Testis (tissue), 3 donors: ENCODE results near the gene TRIOBP. TPM values are rescaled to one million over a fixed set of nuclear protein-coding genes. Genes with fewer than 3 reads are reported as not detected.

Source experiments
- DNase-seq: peaks from one replicate; pipeline ENCODE4 v3.0.0-alpha.2; 2019
- H3K27ac ChIP-seq, 2 donors: fragments of 200-600 bp; sonication (generic); one replicate each; pipeline ENCODE4 v1.5.1; 2019
- H3K27me3 ChIP-seq: fragments of 200-600 bp; sonication (generic); one replicate; pipeline ENCODE4 v1.5.1; 2019
- H3K36me3 ChIP-seq: fragments of 200-600 bp; sonication (generic); one replicate; pipeline ENCODE4 v1.5.1; 2017; ENCODE audit warnings: low read depth; ENCODE audit errors: missing control alignments
- H3K4me1 ChIP-seq: fragments of 200-600 bp; sonication (generic); one replicate; pipeline ENCODE4 v1.5.1; 2019
- H3K4me3 ChIP-seq, 2 donors: fragments of 200-600 bp; sonication (generic); one replicate each; pipeline ENCODE4 v1.5.1; 2017 to 2019
- H3K9me3 ChIP-seq: fragments of 200-600 bp; sonication (generic); one replicate; pipeline ENCODE4 v1.5.1; 2017
- POLR2A ChIP-seq: fragments of 450-650 bp; IDR thresholded peaks from one replicate; pipeline ENCODE4 v1.6.1; 2017; ENCODE audit warnings: antibody characterized with exemption, mild to moderate bottlenecking, moderate library complexity
- WGBS, 2 donors: methylation state at CpG; one replicate each; pipeline ENCODE4 v1.1.5; 2018; 5-methylcytosine and 5-hydroxymethylcytosine counted together
- intact Hi-C: fragments of 100-400 bp; cut with DNase I; formaldehyde crosslinking; loops from one replicate; pipeline ENCODE4 v1.15.1; 2023; ENCODE audit warnings: low total_unique reads
- polyA plus RNA-seq: library from polyadenylated mRNA; stranded (reverse); fragments of 350-450 nt; fragmentation: Illumina TruSeq; extraction: RNeasy Lipid Tissue Mini Kit (QIAGEN cat#74804); gene quantifications from one replicate; pipeline ENCODE4 v1.2.3, GENCODE V29; 2014; ENCODE audit warnings: low read depth, low replicate concordance; ENCODE audit not compliant: insufficient read depth
- total RNA-seq, 2 donors: library from RNA; depleted of rRNA; stranded (reverse); fragments of >200 nt; gene quantifications; one replicate each; pipeline ENCODE4 v1.2.3, GENCODE V29; 2016
- TF ChIP-seq, protein P1 (sequence below), 3 experiments: fragments of 450-650 bp in 2 of 3; fragments of 200-600 bp in 1 of 3; sonication (generic) in 1 of 3; IDR thresholded peaks; one replicate each; pipeline ENCODE4 v1.5.1; 2016 to 2019; ENCODE audit warnings: antibody characterized with exemption in 3 of 3, mild to moderate bottlenecking in 2 of 3, moderate library complexity in 1 of 3

TRIOBP gene
- total and polyA plus RNA-seq, 3 donors from 2014 or later: 52.9 to 80.2 (median 74.0) TPM

DNA sequence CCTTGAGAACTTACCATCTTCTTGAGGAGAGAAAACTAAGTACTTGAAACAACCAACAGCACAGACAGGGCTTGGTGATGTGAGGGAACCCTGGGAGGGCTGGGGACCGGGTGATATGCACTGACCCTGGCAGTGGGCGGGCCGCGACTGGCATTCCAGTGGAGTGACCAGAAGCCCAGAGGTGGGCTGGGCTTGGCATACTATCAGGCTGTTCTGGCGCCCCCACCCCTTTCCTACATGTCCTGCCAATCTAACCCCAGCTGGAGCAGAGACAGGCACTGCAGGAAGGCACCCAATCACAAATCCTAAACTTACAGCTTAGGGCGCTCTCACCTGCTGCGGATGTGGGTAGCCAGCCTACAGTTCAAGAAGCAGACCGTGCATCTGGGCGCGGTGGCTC, 56.9 kb downstream of the TRIOBP start:
- Histone ChIP-seq H3K27me3 (no peaks in the 10 kb centered on the region), H3K4me1 (peaks cover 30% of the 10 kb centered on the region), H3K36me3 (no peaks in the 10 kb centered on the region), H3K27ac (no peak overlapping the region), H3K4me3 (no peak overlapping the region), H3K9me3 (no peaks in the 10 kb centered on the region)
- 85 to 100% methylated on average over 5 to 10 of the region's 10 CpGs for WGBS, 2 donors
- intact Hi-C loops: no loop called here
- TF ChIP-seq POLR2A: no peak
- TF ChIP-seq, protein P1, sequence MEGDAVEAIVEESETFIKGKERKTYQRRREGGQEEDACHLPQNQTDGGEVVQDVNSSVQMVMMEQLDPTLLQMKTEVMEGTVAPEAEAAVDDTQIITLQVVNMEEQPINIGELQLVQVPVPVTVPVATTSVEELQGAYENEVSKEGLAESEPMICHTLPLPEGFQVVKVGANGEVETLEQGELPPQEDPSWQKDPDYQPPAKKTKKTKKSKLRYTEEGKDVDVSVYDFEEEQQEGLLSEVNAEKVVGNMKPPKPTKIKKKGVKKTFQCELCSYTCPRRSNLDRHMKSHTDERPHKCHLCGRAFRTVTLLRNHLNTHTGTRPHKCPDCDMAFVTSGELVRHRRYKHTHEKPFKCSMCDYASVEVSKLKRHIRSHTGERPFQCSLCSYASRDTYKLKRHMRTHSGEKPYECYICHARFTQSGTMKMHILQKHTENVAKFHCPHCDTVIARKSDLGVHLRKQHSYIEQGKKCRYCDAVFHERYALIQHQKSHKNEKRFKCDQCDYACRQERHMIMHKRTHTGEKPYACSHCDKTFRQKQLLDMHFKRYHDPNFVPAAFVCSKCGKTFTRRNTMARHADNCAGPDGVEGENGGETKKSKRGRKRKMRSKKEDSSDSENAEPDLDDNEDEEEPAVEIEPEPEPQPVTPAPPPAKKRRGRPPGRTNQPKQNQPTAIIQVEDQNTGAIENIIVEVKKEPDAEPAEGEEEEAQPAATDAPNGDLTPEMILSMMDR (IDR thresholded peaks at IDR 0.05): no peak
- no peak for DNase-seq

DNA sequence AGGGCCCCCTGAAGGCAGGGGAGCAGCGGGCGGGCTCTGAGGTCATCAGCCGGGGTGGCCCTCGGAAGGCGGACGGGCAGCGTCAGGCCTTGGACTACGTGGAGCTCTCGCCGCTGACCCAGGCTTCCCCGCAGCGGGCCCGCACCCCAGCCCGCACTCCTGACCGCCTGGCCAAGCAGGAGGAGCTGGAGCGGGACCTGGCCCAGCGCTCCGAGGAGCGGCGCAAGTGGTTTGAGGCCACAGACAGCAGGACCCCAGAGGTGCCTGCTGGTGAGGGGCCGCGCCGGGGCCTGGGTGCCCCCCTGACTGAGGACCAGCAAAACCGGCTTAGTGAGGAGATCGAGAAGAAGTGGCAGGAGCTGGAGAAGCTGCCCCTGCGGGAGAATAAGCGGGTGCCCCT, 60.8 kb downstream of the TRIOBP start:
- no peaks in the 10 kb centered on the region for H3K27me3 ChIP-seq
- 95 to 97% methylated on average over 4 to 27 of the region's 27 CpGs for WGBS, 2 donors
- no peak overlapping the region for H3K27ac ChIP-seq
- peaks cover 4% of the 10 kb centered on the region for H3K4me1 ChIP-seq
- no peaks in the 10 kb centered on the region for H3K36me3 ChIP-seq
- H3K4me3 ChIP-seq: no peak overlapping the region
- intact Hi-C loops: no loop called here
- H3K9me3 ChIP-seq: no peaks in the 10 kb centered on the region
- DNase-seq: no peak
- TF ChIP-seq, protein P1 (IDR thresholded peaks at IDR 0.05): no peak
- TF ChIP-seq POLR2A: no peak

DNA sequence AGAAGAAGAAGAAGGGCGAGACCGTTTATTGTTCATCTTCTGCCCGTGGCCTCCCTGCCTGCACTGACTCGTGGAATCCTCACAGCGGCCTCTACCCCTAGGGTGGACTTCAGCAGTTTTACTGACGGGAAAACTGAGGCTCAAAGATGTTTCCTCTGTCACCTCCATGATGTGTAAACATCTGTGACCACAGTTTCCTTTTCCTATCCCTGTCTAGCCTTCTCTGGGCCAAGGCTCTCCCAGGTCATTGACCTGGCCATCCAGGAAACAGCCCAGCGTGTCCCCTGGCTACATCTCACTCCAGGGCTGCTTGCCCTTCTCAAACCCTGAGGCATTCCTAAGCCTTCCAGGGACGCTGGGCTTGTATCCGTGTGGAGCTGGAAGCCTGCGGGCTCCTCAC, 61.8 kb downstream of the TRIOBP start:
- TF ChIP-seq, protein P1 (IDR thresholded peaks at IDR 0.05): no peak
- no peak for TF ChIP-seq POLR2A
- Histone ChIP-seq H3K4me1 (no peaks in the 10 kb centered on the region), H3K27ac (no peak overlapping the region), H3K4me3 (no peak overlapping the region), H3K27me3 (no peaks in the 10 kb centered on the region), H3K36me3 (no peaks in the 10 kb centered on the region), H3K9me3 (no peaks in the 10 kb centered on the region)
- DNase-seq: no peak
- intact Hi-C loops: no loop called here
- 82 to 87% methylated on average over 10 of the region's 10 CpGs for WGBS, 2 donors

DNA sequence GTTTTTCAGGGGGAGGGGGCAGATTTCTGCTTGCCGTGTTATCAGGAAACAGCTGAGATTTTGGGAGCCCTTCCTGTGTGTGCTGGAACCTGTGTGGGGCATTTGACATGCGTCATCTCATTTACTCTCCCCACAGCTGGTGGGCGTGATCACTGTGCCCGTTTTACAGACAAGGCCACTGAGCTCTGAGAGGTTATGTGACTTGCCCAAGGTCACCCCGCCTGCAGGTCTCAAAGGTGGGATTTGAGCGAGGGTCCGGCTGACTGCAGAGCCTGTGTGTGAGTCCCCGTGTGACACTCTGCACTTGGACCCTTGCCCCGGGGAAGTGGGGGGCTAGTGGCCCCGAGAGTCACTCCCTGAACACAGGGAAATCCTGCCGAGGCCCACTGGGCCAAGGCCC, 62.4 kb downstream of the TRIOBP start:
- Histone ChIP-seq H3K4me1 (no peaks in the 10 kb centered on the region), H3K4me3 (no peak overlapping the region), H3K27ac (no peak overlapping the region), H3K36me3 (no peaks in the 10 kb centered on the region), H3K9me3 (no peaks in the 10 kb centered on the region), H3K27me3 (no peaks in the 10 kb centered on the region)
- no peak for DNase-seq
- TF ChIP-seq, protein P1 (IDR thresholded peaks at IDR 0.05): no peak
- no peak for TF ChIP-seq POLR2A
- 87 to 97% methylated on average over 9 to 11 of the region's 11 CpGs for WGBS, 2 donors
- intact Hi-C loops: no loop called here

DNA sequence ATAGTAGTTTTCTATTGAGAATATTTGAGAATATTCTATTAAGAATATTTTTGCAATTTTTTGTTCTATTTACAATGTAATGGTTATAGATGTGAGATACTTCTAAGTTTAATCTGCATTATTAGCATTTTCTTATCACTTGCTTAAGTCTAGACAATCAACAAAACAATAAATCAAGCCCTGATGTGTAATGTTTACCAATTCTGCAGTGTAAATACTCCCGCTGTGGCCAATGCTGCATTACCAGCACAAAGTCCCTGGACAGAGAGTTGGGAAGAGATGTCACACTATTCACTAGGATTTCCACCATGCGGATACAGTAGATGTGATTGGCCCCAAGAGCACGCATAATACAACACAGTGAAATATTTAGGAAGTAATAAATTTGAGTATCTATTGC, 63.3 kb downstream of the TRIOBP start:
- Histone ChIP-seq H3K9me3 (no peaks in the 10 kb centered on the region), H3K4me1 (no peaks in the 10 kb centered on the region), H3K27ac (no peak overlapping the region), H3K36me3 (no peaks in the 10 kb centered on the region), H3K4me3 (no peak overlapping the region), H3K27me3 (no peaks in the 10 kb centered on the region)
- 96 to 97% methylated on average over 3 of the region's 3 CpGs for WGBS, 2 donors
- intact Hi-C loops: no loop called here
- DNase-seq: no peak
- TF ChIP-seq, protein P1 (IDR thresholded peaks at IDR 0.05): no peak
- no peak for TF ChIP-seq POLR2A
